Measurements from ENCODE around the gene TUBB2B. TPM values are rescaled to one million over a fixed set of nuclear protein-coding genes. Genes with fewer than 3 reads are reported as not detected.

The TUBB2B gene
- total and polyA plus RNA-seq, 10 of the 15 experiments (the other 5 are each of a cell fraction or from before 2014, with no cell fraction given) = 2.6 to 75.2 (median 21.2) TPM

GRCh38 chr6:3195695-3196497, 31.6 kb downstream of the TUBB2B start:
- intact Hi-C loops (cut with micrococcal nuclease; ENCODE audit: unreplicated experiment) = no loop called here
- Histone ChIP-seq H3K27me3 (replicated peaks in 1 of 2; ENCODE audit: control insufficient read depth in 2 of 2, insufficient read depth in 2 of 2, low read length in 1 of 2) (no peaks in the 10 kb centered on the region), H2AFZ (ENCODE audit: control insufficient read depth, low read depth, low read length) (no peak overlapping the region), H3K4me3 (no peak overlapping the region), H3K4me1 (ENCODE audit: control insufficient read depth, insufficient read depth, low read length) (peaks cover 11% of the 10 kb centered on the region), H3K79me2 (ENCODE audit: control insufficient read depth, insufficient read depth, low read length) (no peaks in the 10 kb centered on the region), H3K9me3 (replicated peaks; ENCODE audit: control insufficient read depth, insufficient read depth, low read length) (no peaks in the 10 kb centered on the region; the same call in 2 of the 3 replicates), H4K20me1 (ENCODE audit: control insufficient read depth, insufficient read depth) (no peaks in the 10 kb centered on the region), H3K4me2 (ENCODE audit: control insufficient read depth, insufficient read depth) (no peak overlapping the region), H3K36me3 (ENCODE audit: control insufficient read depth in 2 of 2, insufficient read depth in 2 of 2, low read length in 1 of 2) (no peaks in the 10 kb centered on the region), H3K9ac (ENCODE audit: control insufficient read depth, insufficient read depth, low read length) (no peak overlapping the region), H3K27ac (ENCODE audit: control insufficient read depth, insufficient read depth) (no peak overlapping the region)
- BruUV-seq (replicated peaks) = no TSS peak
- ChIA-PET SMC1A (ENCODE audit: uncharacterized antibody, unreplicated experiment) (interaction anchor here (0.7 kb wide), 2 partner anchors 15 to 20 kb away, joined by 3 read pairs; no protein-coding TSS in a partner anchor), CTCF (interaction anchor here (1.0 kb wide), 1 partner anchor 32 kb away, joined by 3 read pairs; no protein-coding TSS in a partner anchor), POLR2A (interaction anchor here (0.6 kb wide), 1 partner anchor 276 kb away, joined by 3 read pairs; no protein-coding TSS in a partner anchor), RAD21 (ENCODE audit: unreplicated experiment) (no interaction called here)
- no peak for ATAC-seq
- TF ChIP-seq SPI1 (IDR thresholded peaks at IDR 0.05; ENCODE audit: borderline replicate concordance, insufficient read depth, low read depth, low read length) (peak; percentile 60; the same call in 1 of the 2 replicates), TCF12 (IDR thresholded peaks at IDR 0.05; ENCODE audit: low read depth, low read length) (no peak)
- no peak for DNase-seq (ENCODE audit: low read depth, low spot score)
- WGBS (ENCODE audit: insufficient coverage, insufficient replicate concordance, low lambda C conversion rate, missing lambda C conversion rate) = 79% methylated on average over 16 of the region's 16 CpGs
- no peak for FAIRE-seq
- in situ Hi-C loops (cut with MboI) = no loop called here

- no peak overlapping the region for H3K9ac ChIP-seq (ENCODE audit: control insufficient read depth, insufficient read depth, low read length)
- intact Hi-C loops (cut with micrococcal nuclease; ENCODE audit: unreplicated experiment) = no loop called here
- no peaks in the 10 kb centered on the region for H3K79me2 ChIP-seq (ENCODE audit: control insufficient read depth, insufficient read depth, low read length)
- H3K9me3 ChIP-seq (replicated peaks; ENCODE audit: control insufficient read depth, insufficient read depth, low read length) = no peaks in the 10 kb centered on the region; the same call in 2 of the 3 replicates
- H3K27me3 ChIP-seq (replicated peaks in 1 of 2; ENCODE audit: control insufficient read depth in 2 of 2, insufficient read depth in 2 of 2, low read length in 1 of 2) = no peaks in the 10 kb centered on the region
- ChIA-PET CTCF (no interaction called here), POLR2A (no interaction called here), SMC1A (ENCODE audit: uncharacterized antibody, unreplicated experiment) (no interaction called here), RAD21 (ENCODE audit: unreplicated experiment) (no interaction called here)
- 52% methylated on average over 5 of the region's 5 CpGs for WGBS (ENCODE audit: insufficient coverage, insufficient replicate concordance, low lambda C conversion rate, missing lambda C conversion rate)
- H4K20me1 ChIP-seq (ENCODE audit: control insufficient read depth, insufficient read depth) = no peaks in the 10 kb centered on the region
- FAIRE-seq = no peak
- no peak for DNase-seq (ENCODE audit: low read depth, low spot score)
- H2AFZ ChIP-seq (ENCODE audit: control insufficient read depth, low read depth, low read length) = no peak overlapping the region
- H3K4me3 ChIP-seq = no peak overlapping the region
- H3K27ac ChIP-seq (ENCODE audit: control insufficient read depth, insufficient read depth) = no peak overlapping the region
- H3K36me3 ChIP-seq (ENCODE audit: control insufficient read depth in 2 of 2, insufficient read depth in 2 of 2, low read length in 1 of 2) = no peaks in the 10 kb centered on the region
- no TSS peak for BruUV-seq (replicated peaks)
- in situ Hi-C loops (cut with MboI) = no loop called here
- peaks cover 11% of the 10 kb centered on the region for H3K4me1 ChIP-seq (ENCODE audit: control insufficient read depth, insufficient read depth, low read length)
- H3K4me2 ChIP-seq (ENCODE audit: control insufficient read depth, insufficient read depth) = no peak overlapping the region
- ATAC-seq = no peak
- TF ChIP-seq CREB1 (IDR thresholded peaks at IDR 0.05; ENCODE audit: low read depth) = no peak
- TF ChIP-seq MTA3 (IDR thresholded peaks at IDR 0.05; ENCODE audit: borderline replicate concordance, low read length) = no peak
- TF ChIP-seq NR2C1 (IDR thresholded peaks at IDR 0.05) = no peak
- TF ChIP-seq TBL1XR1 (IDR thresholded peaks at IDR 0.05; ENCODE audit: low read depth, low read length) = no peak
- no peak for TF ChIP-seq POLR2AphosphoS2 (IDR thresholded peaks at IDR 0.05; ENCODE audit: low read depth, low read length)
- no peak for TF ChIP-seq ZZZ3 (IDR thresholded peaks at IDR 0.05; ENCODE audit: control insufficient read depth, insufficient read length, low read depth)
- no peak for TF ChIP-seq IKZF2 (IDR thresholded peaks at IDR 0.05)
- no peak for TF ChIP-seq ETV6 (conservative IDR thresholded peaks at IDR 0.05 in 1 of 2, IDR thresholded peaks at IDR 0.05 in 1 of 2; ENCODE audit: borderline replicate concordance in 1 of 2, low read depth in 1 of 2)
- TF ChIP-seq HSF1 (IDR thresholded peaks at IDR 0.05; ENCODE audit: low read depth, low read length) = no peak
- no peak for TF ChIP-seq SREBF2 (IDR thresholded peaks at IDR 0.05; ENCODE audit: low read length)
- no peak for TF ChIP-seq SIX5 (IDR thresholded peaks at IDR 0.05; ENCODE audit: low read depth, low read length, severe bottlenecking)
- TF ChIP-seq ELK1 (IDR thresholded peaks at IDR 0.05; ENCODE audit: low read depth, low read length) = no peak
Measured at GRCh38 chr6:3195420-3195694, 32.1 kb downstream of the TUBB2B start.

Data from GM12878 (cell line).